ENCODE results near the gene ATRX. TPM values are rescaled to one million over a fixed set of nuclear protein-coding genes. Genes with fewer than 3 reads are reported as not detected.
"Not testable (repeated sequence)": the region's sequence is repeated elsewhere in the genome, so short reads cannot be mapped to it uniquely, and the experiment has no call there.

Gene ATRX, protein sequence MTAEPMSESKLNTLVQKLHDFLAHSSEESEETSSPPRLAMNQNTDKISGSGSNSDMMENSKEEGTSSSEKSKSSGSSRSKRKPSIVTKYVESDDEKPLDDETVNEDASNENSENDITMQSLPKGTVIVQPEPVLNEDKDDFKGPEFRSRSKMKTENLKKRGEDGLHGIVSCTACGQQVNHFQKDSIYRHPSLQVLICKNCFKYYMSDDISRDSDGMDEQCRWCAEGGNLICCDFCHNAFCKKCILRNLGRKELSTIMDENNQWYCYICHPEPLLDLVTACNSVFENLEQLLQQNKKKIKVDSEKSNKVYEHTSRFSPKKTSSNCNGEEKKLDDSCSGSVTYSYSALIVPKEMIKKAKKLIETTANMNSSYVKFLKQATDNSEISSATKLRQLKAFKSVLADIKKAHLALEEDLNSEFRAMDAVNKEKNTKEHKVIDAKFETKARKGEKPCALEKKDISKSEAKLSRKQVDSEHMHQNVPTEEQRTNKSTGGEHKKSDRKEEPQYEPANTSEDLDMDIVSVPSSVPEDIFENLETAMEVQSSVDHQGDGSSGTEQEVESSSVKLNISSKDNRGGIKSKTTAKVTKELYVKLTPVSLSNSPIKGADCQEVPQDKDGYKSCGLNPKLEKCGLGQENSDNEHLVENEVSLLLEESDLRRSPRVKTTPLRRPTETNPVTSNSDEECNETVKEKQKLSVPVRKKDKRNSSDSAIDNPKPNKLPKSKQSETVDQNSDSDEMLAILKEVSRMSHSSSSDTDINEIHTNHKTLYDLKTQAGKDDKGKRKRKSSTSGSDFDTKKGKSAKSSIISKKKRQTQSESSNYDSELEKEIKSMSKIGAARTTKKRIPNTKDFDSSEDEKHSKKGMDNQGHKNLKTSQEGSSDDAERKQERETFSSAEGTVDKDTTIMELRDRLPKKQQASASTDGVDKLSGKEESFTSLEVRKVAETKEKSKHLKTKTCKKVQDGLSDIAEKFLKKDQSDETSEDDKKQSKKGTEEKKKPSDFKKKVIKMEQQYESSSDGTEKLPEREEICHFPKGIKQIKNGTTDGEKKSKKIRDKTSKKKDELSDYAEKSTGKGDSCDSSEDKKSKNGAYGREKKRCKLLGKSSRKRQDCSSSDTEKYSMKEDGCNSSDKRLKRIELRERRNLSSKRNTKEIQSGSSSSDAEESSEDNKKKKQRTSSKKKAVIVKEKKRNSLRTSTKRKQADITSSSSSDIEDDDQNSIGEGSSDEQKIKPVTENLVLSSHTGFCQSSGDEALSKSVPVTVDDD (N-terminal part only)
- 86.7 TPM for polyA plus RNA-seq

DNA sequence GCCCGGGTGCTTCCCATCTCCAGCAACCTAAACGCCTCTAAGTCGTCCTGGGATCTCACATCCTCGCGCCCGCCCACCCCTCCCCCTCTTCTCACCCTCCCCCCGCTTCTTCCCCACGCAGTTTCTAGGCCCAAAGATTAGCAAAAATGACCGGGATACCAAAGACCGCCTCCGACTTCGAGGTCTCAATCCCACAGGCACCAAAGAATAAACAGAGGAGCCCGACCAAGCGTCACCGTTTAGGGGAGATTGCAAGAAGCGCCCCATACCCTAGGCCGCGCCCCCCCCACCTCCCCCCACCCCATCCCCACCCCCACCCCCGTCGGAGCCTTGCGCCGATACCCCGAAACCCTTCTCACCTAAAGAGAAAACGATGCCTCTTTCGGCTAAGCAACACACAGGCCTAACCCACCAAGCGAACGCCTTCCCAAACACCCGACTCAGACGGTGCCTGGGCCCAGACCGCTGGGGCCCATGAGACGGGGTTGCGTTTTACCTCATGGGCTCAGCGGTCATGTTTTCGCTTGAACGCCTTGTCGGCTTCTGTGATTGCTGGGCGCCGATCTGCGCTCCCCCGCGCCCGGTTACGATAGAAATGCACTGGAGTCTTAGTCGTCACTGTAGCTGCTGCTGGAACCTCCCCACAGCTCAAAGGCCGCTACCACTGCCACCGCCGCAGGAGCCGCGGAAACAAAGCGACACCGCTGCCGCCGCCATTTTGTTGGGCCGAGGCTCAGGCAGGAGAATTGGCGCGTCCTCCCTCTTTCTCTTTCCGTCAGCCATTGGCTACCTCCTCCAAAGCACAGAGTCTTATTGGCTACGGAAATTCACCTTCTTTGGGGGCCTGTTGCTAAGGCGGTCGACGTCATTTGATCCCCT is at the start of gene ATRX:
TSS of gene ATRX (minus strand) at position 731 of the 879 bp plus-strand sequence. CDS start at position 516, 215 bp downstream.
- peaks cover 0 to 3% (median 0%) of the 10 kb centered on the region in 3 donors for H3K9me3 Mint-ChIP-seq
- H3K4me1 Mint-ChIP-seq: peaks cover 13 to 29% (median 14%) of the 10 kb centered on the region in 3 donors
- peak within 1 kb of the TSS; percentile 98 to 100 (median 100) for H3K4me3 Mint-ChIP-seq
- no peaks in the 10 kb centered on the region for H3K27me3 Mint-ChIP-seq
- H3K36me3 Mint-ChIP-seq: peaks cover 2% of the 10 kb centered on the region
- H3K27ac Mint-ChIP-seq: peak within 1 kb of the TSS; percentile 98 to 100 (median 100)

DNA sequence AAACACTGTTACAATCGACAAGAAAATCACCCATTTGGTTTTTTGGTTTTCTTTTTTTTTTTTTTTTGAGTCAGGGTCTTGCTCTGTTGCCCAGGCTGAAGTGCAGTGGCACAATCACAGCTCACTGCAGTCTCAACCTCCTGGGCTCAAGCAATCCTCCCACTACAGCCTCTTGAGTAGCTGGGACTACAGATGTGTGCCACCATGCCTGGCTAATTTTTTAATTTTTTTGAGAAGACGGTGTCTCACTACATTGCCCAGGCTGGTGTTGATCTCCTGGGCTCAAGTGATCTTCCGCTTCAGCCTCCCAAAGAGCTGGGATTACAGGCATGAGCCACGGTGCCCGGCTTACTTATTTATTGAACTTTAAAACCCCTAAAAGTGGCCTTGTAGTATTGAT is 45.5 kb upstream of the ATRX start:
- not testable (repeated sequence) for H3K27ac Mint-ChIP-seq, H3K4me1 Mint-ChIP-seq, H3K36me3 Mint-ChIP-seq, H3K9me3 Mint-ChIP-seq, H3K27me3 Mint-ChIP-seq, H3K4me3 Mint-ChIP-seq

DNA sequence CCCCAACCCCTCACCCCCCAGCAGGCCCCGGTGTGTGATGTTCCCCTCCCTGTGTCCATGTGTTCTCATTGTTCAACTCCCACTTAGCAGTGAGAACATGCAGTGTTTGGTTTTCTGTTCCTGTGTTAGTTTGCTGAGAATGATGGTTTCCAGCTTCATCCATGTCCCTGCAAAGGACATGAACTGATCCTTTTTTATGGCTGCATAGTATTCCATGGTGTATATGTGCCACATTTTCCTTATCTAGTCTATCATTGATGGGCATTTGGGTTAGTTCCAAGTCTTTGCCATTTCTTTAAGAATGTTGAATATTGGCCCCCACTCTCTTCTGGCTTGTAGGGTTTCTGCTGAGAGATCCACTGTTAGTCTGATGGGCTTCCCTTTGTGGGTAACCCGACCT is 36.0 kb upstream of the ATRX start:
- H3K36me3 Mint-ChIP-seq, H3K4me3 Mint-ChIP-seq, H3K27me3 Mint-ChIP-seq, H3K27ac Mint-ChIP-seq, H3K4me1 Mint-ChIP-seq: not testable (repeated sequence)
- peaks cover 4 to 10% (median 5%) of the 10 kb centered on the region in 3 donors for H3K9me3 Mint-ChIP-seq

DNA sequence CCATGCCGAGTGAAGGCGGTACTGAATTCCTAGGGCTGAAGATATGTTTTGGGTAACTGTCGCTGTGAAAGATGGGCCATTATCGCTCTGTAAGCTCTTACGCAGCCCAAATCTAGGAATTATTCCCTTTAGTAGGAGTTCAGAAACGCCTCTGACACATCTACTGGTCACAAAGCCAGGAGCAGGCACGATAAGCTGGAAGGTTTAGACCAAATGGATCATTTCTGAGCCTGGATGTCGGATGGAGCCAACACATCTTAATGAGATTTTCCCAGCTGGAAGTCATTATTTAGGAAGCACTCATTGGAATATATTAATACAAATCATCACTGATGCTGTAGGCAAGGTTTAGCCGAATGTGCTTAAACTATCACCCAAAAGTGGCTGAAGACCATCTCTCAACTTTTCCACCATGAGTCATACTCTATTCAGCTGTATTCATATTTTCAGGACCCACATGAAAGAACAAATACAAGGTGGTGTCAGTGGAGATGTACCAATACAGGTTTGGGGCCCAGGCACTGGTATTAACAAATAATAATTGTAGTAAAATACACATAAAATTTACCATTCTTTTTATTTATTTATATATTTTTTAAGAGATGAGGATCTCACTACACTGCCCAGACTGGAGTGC is 34.2 kb upstream of the ATRX start:
- Mint-ChIP-seq H3K9me3 (peaks cover 3 to 8% (median 5%) of the 10 kb centered on the region in 3 donors), H3K4me3 (no peak overlapping the region), H3K4me1 (no peaks in the 10 kb centered on the region), H3K27ac (no peak overlapping the region), H3K36me3 (peaks cover 2% of the 10 kb centered on the region), H3K27me3 (no peaks in the 10 kb centered on the region)

DNA sequence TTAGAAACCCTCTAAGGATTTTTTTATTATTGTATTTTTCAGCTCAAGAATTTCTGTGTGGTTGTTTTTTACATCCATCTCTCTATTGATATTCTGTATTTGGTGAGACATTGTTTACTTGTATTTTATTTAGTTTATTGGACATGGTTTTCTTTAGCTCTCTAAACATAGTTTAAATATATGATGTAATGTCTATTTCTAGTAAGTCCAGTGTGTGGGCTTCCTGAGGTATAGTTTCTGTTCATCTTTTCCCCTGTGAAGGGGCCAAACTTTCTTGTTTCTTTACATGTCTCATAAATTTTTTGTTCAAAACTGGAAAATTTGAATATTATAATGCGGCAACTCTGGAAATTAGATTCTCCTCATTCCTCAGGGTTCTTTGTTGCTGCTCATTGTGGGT is 28.2 kb upstream of the ATRX start:
- H3K9me3 Mint-ChIP-seq: peaks cover 1 to 4% (median 3%) of the 10 kb centered on the region in 3 donors
- no peaks in the 10 kb centered on the region for H3K27me3 Mint-ChIP-seq
- no peaks in the 10 kb centered on the region for H3K4me1 Mint-ChIP-seq
- peaks cover 4% of the 10 kb centered on the region for H3K36me3 Mint-ChIP-seq
- no peak overlapping the region for H3K4me3 Mint-ChIP-seq
- H3K27ac Mint-ChIP-seq: no peak overlapping the region

DNA sequence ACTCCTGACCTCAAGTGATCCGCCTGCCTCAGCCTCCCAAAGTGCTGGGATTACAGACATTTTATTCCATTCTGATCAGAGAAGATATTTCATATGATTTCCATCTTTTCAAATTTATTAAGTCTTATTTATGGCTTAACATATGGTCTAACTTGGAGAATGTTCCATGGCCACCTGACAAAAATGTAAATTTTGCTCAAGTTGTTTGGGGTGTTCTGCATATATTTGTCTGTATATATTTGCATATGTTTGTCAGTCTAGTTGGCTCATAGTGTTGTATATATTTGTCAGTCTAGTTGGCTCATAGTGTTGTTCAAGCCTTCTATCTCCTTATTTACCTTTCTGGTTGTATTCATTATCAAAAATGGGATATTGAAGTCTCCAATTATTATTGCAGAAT is 16.2 kb upstream of the ATRX start:
- Mint-ChIP-seq H3K27me3 (no peaks in the 10 kb centered on the region), H3K27ac (no peak overlapping the region), H3K4me1 (peaks cover 0 to 2% (median 0%) of the 10 kb centered on the region in 3 donors)

DNA sequence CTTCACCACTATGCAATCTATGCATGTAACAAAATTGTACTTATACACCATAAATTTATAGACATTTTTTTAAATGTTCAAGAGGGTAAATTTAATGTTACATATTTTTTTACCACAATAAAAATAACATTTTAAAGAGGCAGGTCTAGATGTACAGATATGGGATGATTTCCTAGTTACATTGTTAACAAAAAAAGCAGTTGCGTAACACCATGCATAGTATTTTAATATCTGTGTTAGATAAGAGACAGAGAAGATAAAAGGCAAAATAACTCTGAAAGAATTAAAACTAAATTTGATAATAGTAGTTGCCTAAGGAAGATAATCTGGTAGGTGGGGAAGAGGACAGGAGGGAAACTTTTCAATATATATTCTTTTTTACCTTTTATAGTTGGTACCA is 9.1 kb upstream of the ATRX start:
- peaks cover 0 to 2% (median 0%) of the 10 kb centered on the region in 3 donors for H3K9me3 Mint-ChIP-seq
- no peak overlapping the region for H3K27ac Mint-ChIP-seq
- no peaks in the 10 kb centered on the region for H3K36me3 Mint-ChIP-seq
- no peak overlapping the region for H3K4me3 Mint-ChIP-seq
- H3K4me1 Mint-ChIP-seq: no peaks in the 10 kb centered on the region
- H3K27me3 Mint-ChIP-seq: no peaks in the 10 kb centered on the region

More for the DNA sequence above, 16.2 kb upstream of the ATRX start:
- Mint-ChIP-seq H3K36me3 (peaks cover 2% of the 10 kb centered on the region), H3K9me3 (peaks cover 0 to 7% (median 5%) of the 10 kb centered on the region in 3 donors), H3K4me3 (no peak overlapping the region)

DNA sequence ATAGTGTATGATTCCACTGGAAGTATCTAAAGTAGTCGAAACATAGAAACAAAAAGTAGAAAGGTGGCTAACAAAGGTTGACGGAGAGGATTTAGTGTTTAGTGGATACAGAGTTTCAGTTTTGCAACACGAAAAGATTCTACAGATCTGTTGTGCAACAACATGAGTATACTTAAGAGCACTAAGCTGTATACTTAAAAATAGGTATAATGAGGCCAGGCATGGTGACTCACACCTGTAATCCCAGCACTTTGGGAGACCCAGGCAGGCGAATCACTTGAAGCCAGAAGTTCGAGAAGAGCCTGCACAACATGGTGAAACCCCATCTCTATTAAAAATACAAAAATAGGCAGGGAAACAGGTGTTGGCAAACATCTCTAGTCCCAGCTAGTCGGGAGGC is 7.9 kb upstream of the ATRX start:
- Mint-ChIP-seq H3K27me3 (no peaks in the 10 kb centered on the region), H3K9me3 (no peaks in the 10 kb centered on the region), H3K27ac (no peak overlapping the region), H3K4me1 (no peaks in the 10 kb centered on the region), H3K36me3 (no peaks in the 10 kb centered on the region), H3K4me3 (no peak overlapping the region)

DNA sequence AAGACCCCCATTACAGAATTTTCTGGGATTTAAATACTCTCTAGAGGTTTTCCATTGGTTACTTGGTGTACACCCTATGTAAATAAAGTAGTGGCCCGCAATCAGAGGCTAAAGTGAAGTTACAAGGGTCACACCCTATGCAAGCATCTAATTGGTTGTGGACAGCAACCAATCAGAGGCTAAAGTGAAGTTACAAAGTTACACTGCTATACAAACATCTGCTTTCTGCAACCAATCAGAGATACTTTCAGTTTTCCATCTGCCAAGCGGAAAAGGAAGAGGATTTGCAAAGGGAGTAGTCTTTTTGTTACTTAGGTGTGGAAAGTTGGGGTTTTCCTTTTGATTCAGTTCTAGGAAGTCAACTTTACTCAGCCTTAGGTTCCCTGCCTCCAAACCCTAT is 2.0 kb upstream of the ATRX start:
- H3K4me1 Mint-ChIP-seq: peaks cover 9 to 24% (median 13%) of the 10 kb centered on the region in 3 donors
- H3K9me3 Mint-ChIP-seq: peaks cover 0 to 3% (median 0%) of the 10 kb centered on the region in 3 donors
- H3K27me3 Mint-ChIP-seq: no peaks in the 10 kb centered on the region
- H3K4me3 Mint-ChIP-seq: peak overlapping the region; percentile 36 to 86 (median 76)
- H3K27ac Mint-ChIP-seq: peak overlapping the region in 2 of 3 donors; percentile 2 to 100
- H3K36me3 Mint-ChIP-seq: no peaks in the 10 kb centered on the region

DNA sequence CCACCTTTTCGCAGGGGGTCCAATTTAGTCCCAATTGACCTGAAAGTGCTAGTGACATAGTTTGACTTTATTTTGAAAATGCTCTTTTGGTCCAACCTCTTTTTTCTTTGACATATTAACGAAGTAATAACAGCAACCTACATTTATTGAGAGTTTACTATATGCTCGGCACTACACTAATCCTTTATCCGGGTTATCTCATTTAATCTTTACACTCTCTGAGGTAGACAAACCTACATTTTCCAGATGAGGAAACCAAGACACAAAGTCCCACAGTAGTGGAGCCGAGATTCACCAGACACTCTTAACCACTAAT is 307 bp upstream of the ATRX start:
- Mint-ChIP-seq H3K27me3 (no peaks in the 10 kb centered on the region), H3K9me3 (peaks cover 0 to 3% (median 0%) of the 10 kb centered on the region in 3 donors), H3K36me3 (peaks cover 2% of the 10 kb centered on the region), H3K27ac (peak overlapping the region; percentile 98 to 100 (median 100)), H3K4me1 (peaks cover 13 to 29% (median 14%) of the 10 kb centered on the region in 3 donors), H3K4me3 (peak overlapping the region; percentile 98 to 100 (median 100))

DNA sequence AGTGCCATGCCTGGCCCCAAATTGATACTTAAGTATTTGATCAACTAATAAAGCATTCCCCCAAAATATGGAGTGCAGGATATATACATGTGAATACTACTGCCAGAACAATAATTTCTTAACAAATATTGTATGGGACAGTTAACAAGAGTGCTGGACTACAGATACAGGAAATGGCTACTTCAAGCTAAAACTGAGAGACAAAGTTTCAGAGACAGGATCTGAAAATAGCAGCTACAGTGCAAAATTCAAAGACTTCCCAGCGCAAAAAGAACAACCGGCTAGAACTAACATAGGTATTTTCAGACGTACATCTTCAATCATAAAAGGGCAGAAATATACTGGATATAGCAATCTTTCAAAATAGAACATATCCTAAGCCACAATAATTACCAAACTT is 6.3 kb downstream of the ATRX start:
- Mint-ChIP-seq H3K4me1 (peaks cover 17 to 28% (median 24%) of the 10 kb centered on the region in 3 donors), H3K36me3 (peaks cover 2% of the 10 kb centered on the region)

DNA sequence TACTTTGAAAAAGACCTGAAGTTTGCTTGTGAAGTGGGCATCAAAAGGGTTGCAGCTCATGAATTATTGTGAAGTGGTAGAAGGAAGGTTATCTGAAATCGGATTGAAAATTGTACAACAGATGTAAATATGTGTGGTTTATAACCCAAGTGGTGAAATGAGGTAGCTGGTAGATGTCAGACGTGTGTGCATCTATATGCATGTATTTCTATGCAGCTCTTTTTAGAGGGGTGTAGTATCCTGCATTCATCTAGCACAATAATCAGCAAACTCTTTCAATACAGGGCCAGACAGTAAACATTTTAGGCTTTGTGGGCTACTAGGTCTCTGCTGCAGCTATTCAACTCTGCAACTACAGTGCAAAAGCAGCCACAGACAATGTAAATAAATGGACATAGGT is 9.4 kb downstream of the ATRX start:
- Mint-ChIP-seq H3K4me3 (no peak overlapping the region), H3K4me1 (peaks cover 13 to 22% (median 14%) of the 10 kb centered on the region in 3 donors), H3K36me3 (no peaks in the 10 kb centered on the region), H3K9me3 (no peaks in the 10 kb centered on the region), H3K27ac (no peak overlapping the region), H3K27me3 (no peaks in the 10 kb centered on the region)

More for the DNA sequence above, 6.3 kb downstream of the ATRX start:
- no peaks in the 10 kb centered on the region for H3K9me3 Mint-ChIP-seq
- H3K27me3 Mint-ChIP-seq: no peaks in the 10 kb centered on the region
- H3K4me3 Mint-ChIP-seq: peak overlapping the region in 2 of 4 donors; percentile 13 to 14
- peak overlapping the region in 1 of 3 donors; percentile 47 for H3K27ac Mint-ChIP-seq

DNA sequence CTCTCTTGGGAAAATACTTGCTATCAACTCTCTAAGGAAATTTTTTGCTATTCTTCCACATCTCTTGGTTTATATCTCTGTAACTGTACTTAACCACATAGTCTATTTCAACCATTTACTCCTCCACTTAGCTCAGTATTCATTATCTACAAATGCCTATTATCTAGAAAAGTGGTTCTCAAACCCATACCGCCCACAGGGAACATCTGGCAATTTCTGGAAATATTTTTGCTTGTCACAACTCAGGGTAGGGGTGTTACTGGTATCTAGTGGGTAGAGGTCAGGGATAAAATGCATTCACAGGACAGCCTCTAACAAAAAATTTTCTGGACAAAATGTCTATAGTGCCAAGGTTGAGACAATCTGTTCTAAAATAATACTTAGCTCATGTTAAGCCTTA is 14.4 kb downstream of the ATRX start:
- peak overlapping the region in 1 of 4 donors; percentile 2 for H3K4me3 Mint-ChIP-seq
- H3K27ac Mint-ChIP-seq: no peak overlapping the region
- H3K4me1 Mint-ChIP-seq: peaks cover 10 to 14% (median 14%) of the 10 kb centered on the region in 3 donors

More for the DNA sequence above, 14.4 kb downstream of the ATRX start:
- no peaks in the 10 kb centered on the region for H3K9me3 Mint-ChIP-seq
- peaks cover 3% of the 10 kb centered on the region for H3K36me3 Mint-ChIP-seq
- H3K27me3 Mint-ChIP-seq: no peaks in the 10 kb centered on the region

All from IgD-negative memory B cell (primary cell).